Neural progenitor cell (in vitro differentiated cells): ENCODE results near the gene RAD23B. TPM values are rescaled to one million over a fixed set of nuclear protein-coding genes. Genes with fewer than 3 reads are reported as not detected.

ENCODE experiments used
- DNase-seq: peaks from one replicate; pipeline ENCODE4 v3.0.0-alpha.2; 2016; ENCODE audit warnings: low spot score
- H2AFZ ChIP-seq: fragments of 200-600 bp; sonication (generic); replicated peaks from 2 replicates; pipeline ENCODE4 v1.6.1; 2016; ENCODE audit warnings: antibody characterized with exemption
- H3F3A ChIP-seq: fragments of 200-600 bp; sonication (generic); 2 replicates; pipeline ENCODE4 v1.6.1; 2016; ENCODE audit warnings: antibody characterized with exemption, low read depth
- H3K27ac ChIP-seq: fragments of 200-600 bp; sonication (generic); 2 replicates; pipeline ENCODE4 v1.5.1; 2016; ENCODE audit warnings: mild to moderate bottlenecking
- H3K27me3 ChIP-seq: fragments of 200-600 bp; sonication (generic); 2 replicates; pipeline ENCODE4 v1.6.1; 2016; ENCODE audit warnings: mild to moderate bottlenecking, moderate library complexity
- H3K36me3 ChIP-seq: fragments of 200-600 bp; sonication (generic); 2 replicates; pipeline ENCODE4 v1.5.1; 2016
- H3K4me1 ChIP-seq: fragments of 200-600 bp; sonication (generic); 2 replicates; pipeline ENCODE4 v1.6.1; 2016; ENCODE audit warnings: mixed run types
- H3K4me2 ChIP-seq: fragments of 200-600 bp; sonication (generic); 2 replicates; pipeline ENCODE4 v1.6.1; 2016
- H3K4me3 ChIP-seq: fragments of 200-600 bp; sonication (generic); 2 replicates; pipeline ENCODE4 v1.5.1; 2016
- H3K79me2 ChIP-seq: fragments of 200-600 bp; sonication (generic); 2 replicates; pipeline ENCODE4 v1.6.1; 2016; ENCODE audit warnings: low read depth
- H3K9ac ChIP-seq: fragments of 200-600 bp; sonication (generic); 2 replicates; pipeline ENCODE4 v1.6.1; 2016
- H3K9me3 ChIP-seq: fragments of 200-600 bp; sonication (generic); 2 replicates; pipeline ENCODE4 v1.5.1; 2016; ENCODE audit warnings: low read depth
- H4K20me1 ChIP-seq: fragments of 200-600 bp; sonication (generic); 2 replicates; pipeline ENCODE4 v1.6.1; 2016; ENCODE audit warnings: low read depth
- H3K27ac Mint-ChIP-seq: 3 replicates; pipeline ENCODE4 v1.8.0; 2021; ENCODE audit warnings: mixed read lengths
- H3K27me3 Mint-ChIP-seq: 2 replicates; pipeline ENCODE4 v1.8.0; 2022; ENCODE audit warnings: low read depth, mild to moderate bottlenecking, inconsistent platforms, moderate library complexity, mixed read lengths; ENCODE audit not compliant: insufficient read depth
- H3K36me3 Mint-ChIP-seq: 3 replicates; pipeline ENCODE4 v1.8.0; 2021; ENCODE audit warnings: mixed read lengths
- H3K4me1 Mint-ChIP-seq: 3 replicates; pipeline ENCODE4 v1.8.0; 2021; ENCODE audit warnings: mixed read lengths
- H3K4me3 Mint-ChIP-seq: 3 replicates; pipeline ENCODE4 v1.8.0; 2021; ENCODE audit warnings: mild to moderate bottlenecking, moderate library complexity, mixed read lengths
- H3K9me3 Mint-ChIP-seq: 3 replicates; pipeline ENCODE4 v1.8.0; 2020; ENCODE audit warnings: mixed read lengths
- CTCF ChIP-seq: fragments of 200-600 bp; sonication (generic); IDR thresholded peaks from 2 replicates; pipeline ENCODE4 v1.5.1; 2017; ENCODE audit warnings: antibody characterized with exemption, mild to moderate bottlenecking
- EZH2 ChIP-seq: fragments of 200-600 bp; sonication (generic); IDR thresholded peaks from 2 replicates; pipeline ENCODE4 v1.6.1; 2017; ENCODE audit warnings: antibody characterized with exemption, mild to moderate bottlenecking, moderate library complexity
- EZH2phosphoT487 ChIP-seq: fragments of 200-600 bp; sonication (generic); IDR thresholded peaks from 2 replicates; pipeline ENCODE4 v1.6.1; 2017; ENCODE audit warnings: antibody characterized with exemption
- total RNA-seq: library from RNA; depleted of rRNA; stranded (reverse); fragments of >200 nt; gene quantifications from 2 replicates; pipeline ENCODE4 v1.2.3, GENCODE V29; 2015; ENCODE audit warnings: low replicate concordance

RAD23B gene
- total RNA-seq, 1 donor from 2014 or later = 178 TPM

DNA sequence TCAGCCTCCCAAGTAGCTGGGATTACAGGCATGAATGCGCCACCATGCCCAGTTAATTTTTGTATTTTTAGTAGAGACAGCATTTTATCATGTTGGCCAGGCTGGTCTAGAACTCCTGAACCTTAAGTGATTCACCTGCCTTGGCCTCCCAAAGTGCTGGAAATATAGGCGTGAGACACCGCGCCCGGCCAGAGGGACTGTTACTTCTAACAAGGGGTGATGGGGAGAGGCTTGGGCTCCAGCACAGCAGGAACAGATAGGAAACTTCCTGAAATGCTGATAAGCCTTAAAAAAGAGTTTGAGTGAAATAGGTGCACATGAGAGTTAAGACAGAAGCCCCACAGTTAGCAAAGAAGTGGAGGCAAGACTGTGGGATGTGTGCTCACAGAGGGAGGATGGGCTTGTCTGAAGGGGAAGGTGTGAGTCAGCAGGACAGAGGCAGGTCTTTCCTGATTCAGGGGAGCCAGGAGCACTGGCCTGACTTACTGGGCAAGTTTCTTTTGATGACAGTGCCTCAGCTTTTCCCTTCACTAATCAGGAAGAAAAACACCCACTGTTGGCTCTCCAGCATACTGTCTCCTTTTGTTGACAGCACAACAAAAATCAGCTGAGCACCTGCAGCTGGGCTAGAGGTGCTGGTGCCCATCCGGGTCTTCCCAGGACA is 68.4 kb downstream of the RAD23B start:
- Histone ChIP-seq H3K27ac (no peak overlapping the region), H3K9ac (no peak overlapping the region), H3K27me3 (no peaks in the 10 kb centered on the region), H2AFZ (no peak overlapping the region), H3K9me3 (no peaks in the 10 kb centered on the region), H3K4me3 (no peak overlapping the region), H3F3A (no peaks in the 10 kb centered on the region), H3K36me3 (no peaks in the 10 kb centered on the region), H3K79me2 (no peaks in the 10 kb centered on the region), H3K4me1 (no peaks in the 10 kb centered on the region), H4K20me1 (no peaks in the 10 kb centered on the region), H3K4me2 (no peak overlapping the region)
- TF ChIP-seq EZH2 = no peak
- TF ChIP-seq EZH2phosphoT487 = no peak
- no peak for TF ChIP-seq CTCF
- DNase-seq = no peak
- Mint-ChIP-seq H3K27ac (no peak overlapping the region), H3K36me3 (no peaks in the 10 kb centered on the region), H3K27me3 (peaks cover 13% of the 10 kb centered on the region), H3K4me1 (no peaks in the 10 kb centered on the region), H3K9me3 (peaks cover 11% of the 10 kb centered on the region), H3K4me3 (no peak overlapping the region)

- Histone ChIP-seq H3K4me3 (no peak overlapping the region), H3K4me1 (no peaks in the 10 kb centered on the region)
Measured at GRCh38 chr9:107355394-107355793, 72.3 kb downstream of the RAD23B start.

DNA sequence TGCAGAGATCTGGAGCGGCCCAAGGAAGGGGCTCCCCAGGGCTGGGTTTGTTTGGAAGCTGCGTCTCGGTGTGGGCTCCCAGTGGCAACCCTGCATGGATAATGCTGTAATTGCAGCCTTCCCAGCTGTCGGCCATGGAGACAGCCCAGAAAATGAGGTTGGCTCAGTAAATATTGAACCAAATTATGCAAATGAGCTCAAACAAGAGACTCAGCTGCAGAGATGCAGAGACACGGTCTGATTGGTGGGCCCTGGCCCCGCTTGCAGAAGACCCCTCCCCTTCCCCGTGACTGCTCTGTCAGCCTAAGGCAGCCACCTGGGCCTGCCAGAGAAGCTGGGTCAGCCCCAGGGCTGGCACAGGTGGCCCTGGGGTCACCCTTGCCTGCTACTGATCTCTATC is 75.9 kb downstream of the RAD23B start:
- no peak overlapping the region for H3K27ac ChIP-seq
- H3F3A ChIP-seq = no peaks in the 10 kb centered on the region
- H3K9me3 ChIP-seq = no peaks in the 10 kb centered on the region
- no peak for TF ChIP-seq EZH2phosphoT487
- no peak for TF ChIP-seq CTCF
- Mint-ChIP-seq H3K9me3 (peaks cover 6% of the 10 kb centered on the region), H3K27ac (no peak overlapping the region), H3K36me3 (no peaks in the 10 kb centered on the region), H3K4me3 (no peak overlapping the region), H3K27me3 (peaks cover 2% of the 10 kb centered on the region), H3K4me1 (peaks cover 14% of the 10 kb centered on the region)
- H3K4me1 ChIP-seq = peaks cover 7% of the 10 kb centered on the region
- H2AFZ ChIP-seq = peak overlapping the region; percentile 50
- no peak overlapping the region for H3K4me2 ChIP-seq
- H3K9ac ChIP-seq = no peak overlapping the region
- no peaks in the 10 kb centered on the region for H3K36me3 ChIP-seq
- no peak for DNase-seq
- no peaks in the 10 kb centered on the region for H4K20me1 ChIP-seq
- H3K27me3 ChIP-seq = no peaks in the 10 kb centered on the region
- no peaks in the 10 kb centered on the region for H3K79me2 ChIP-seq
- H3K4me3 ChIP-seq = no peak overlapping the region

More at GRCh38 chr9:107355394-107355793, 72.3 kb downstream of the RAD23B start:
- H3K27me3 Mint-ChIP-seq = peaks cover 5% of the 10 kb centered on the region
- H3K4me1 Mint-ChIP-seq = peaks cover 6% of the 10 kb centered on the region
- peaks cover 11% of the 10 kb centered on the region for H3K9me3 Mint-ChIP-seq
- no peak overlapping the region for H2AFZ ChIP-seq
- no peak overlapping the region for H3K27ac Mint-ChIP-seq
- no peaks in the 10 kb centered on the region for H4K20me1 ChIP-seq
- no peak overlapping the region for H3K9ac ChIP-seq
- H3F3A ChIP-seq = no peaks in the 10 kb centered on the region
- no peak overlapping the region for H3K4me2 ChIP-seq
- no peaks in the 10 kb centered on the region for H3K79me2 ChIP-seq
- no peaks in the 10 kb centered on the region for H3K36me3 Mint-ChIP-seq
- no peaks in the 10 kb centered on the region for H3K9me3 ChIP-seq
- no peaks in the 10 kb centered on the region for H3K36me3 ChIP-seq
- H3K4me3 Mint-ChIP-seq = no peak overlapping the region
- no peak for TF ChIP-seq EZH2phosphoT487
- TF ChIP-seq EZH2 = no peak
- no peak for TF ChIP-seq CTCF
- H3K27ac ChIP-seq = no peak overlapping the region
- no peaks in the 10 kb centered on the region for H3K27me3 ChIP-seq
- DNase-seq = no peak
